ENCODE results near the gene SLC35G4.
"Not testable (repeated sequence)": the region's sequence is repeated elsewhere in the genome, so short reads cannot be mapped to it uniquely, and the experiment has no call there.

The SLC35G4 gene

DNA sequence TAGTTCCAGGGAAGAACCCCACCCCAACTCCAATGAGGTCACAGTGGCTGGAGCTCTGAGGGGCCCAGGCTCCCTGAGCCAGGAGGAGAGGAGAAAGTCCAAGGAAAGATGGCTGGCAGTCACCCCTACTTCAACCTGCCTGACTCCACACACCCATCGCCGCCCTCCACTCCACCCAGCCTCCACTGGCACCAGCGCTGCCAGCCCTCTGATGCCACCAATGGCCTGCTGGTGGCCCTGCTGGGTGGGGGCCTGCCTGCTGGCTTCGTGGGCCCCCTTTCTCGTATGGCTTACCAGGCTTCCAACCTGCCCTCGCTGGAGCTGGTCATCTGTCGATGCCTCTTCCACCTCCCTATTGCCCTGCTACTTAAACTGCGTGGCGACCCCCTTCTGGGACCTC is at the start of gene SLC35G4:
SLC35G4 (plus strand) TSS at position 109 of the 400 bp plus-strand sequence; CDS start at position 109, 0 bp downstream.
- DNase-seq, result not testable (repeated sequence)

GRCh38 chr18:11561293-11561692 is 48.1 kb upstream of the SLC35G4 start:
- DNase-seq, result no peak

- no peak for DNase-seq
These were observed 43.7 kb upstream of the SLC35G4 start for GRCh38 chr18:11565716-11566115.

DNA sequence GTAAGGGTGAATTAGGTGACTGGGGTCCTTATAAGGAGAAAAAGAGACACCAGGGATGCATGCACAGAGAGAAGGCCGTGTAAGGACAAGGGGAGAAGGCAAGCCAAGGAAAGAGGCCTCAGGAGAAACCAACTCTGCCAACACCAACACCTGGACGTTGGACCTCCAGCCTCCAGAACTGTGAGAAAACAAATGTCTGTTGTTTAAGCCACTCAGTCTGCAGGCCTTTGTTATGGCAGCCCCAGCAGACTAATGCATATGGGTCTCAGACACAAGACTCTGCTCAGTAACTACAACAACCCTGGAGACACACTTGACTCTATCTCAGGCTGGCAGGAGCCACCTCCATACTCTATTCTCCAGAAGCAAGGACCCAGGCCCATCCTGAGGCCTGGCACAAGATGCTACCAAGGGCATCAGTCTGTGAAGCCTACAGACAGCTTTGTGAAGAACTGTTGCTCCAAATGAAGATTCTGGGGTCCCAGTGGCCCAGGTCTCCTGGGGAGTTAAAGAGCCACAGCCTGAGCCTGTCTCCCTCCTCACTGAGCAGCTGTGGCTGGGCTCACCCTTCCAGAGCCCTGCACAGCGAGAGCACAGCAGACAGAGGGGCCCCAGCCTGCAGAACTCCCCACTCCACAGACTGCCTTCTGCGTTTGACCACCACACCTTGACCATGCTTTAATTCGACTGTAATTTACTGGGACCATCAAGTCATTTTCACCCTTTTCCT is 43.0 kb upstream of the SLC35G4 start:
- no peak for DNase-seq

DNA sequence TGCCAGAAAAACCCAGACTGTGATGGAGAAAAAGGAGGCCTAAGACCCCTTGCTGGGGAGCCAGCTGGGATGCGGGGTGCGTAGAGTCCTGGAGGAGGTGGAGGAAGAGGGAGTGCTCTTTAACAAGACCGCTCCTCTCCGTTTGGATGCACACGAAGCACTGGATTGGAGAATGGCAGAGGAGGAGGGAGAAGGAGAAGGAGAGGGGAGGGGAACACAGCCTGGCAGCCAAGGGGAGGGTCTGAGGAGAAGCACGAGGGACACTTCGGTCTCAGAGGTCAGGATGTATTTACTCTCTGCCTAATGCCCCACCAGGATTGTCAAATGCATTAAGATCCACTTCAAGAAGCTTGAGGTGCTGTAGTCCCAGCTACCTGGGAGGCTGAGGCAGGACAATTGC is 42.0 kb upstream of the SLC35G4 start:
- DNase-seq, result no peak

- no peak for DNase-seq
These were observed 39.3 kb upstream of the SLC35G4 start for GRCh38 chr18:11570073-11570588.

DNA sequence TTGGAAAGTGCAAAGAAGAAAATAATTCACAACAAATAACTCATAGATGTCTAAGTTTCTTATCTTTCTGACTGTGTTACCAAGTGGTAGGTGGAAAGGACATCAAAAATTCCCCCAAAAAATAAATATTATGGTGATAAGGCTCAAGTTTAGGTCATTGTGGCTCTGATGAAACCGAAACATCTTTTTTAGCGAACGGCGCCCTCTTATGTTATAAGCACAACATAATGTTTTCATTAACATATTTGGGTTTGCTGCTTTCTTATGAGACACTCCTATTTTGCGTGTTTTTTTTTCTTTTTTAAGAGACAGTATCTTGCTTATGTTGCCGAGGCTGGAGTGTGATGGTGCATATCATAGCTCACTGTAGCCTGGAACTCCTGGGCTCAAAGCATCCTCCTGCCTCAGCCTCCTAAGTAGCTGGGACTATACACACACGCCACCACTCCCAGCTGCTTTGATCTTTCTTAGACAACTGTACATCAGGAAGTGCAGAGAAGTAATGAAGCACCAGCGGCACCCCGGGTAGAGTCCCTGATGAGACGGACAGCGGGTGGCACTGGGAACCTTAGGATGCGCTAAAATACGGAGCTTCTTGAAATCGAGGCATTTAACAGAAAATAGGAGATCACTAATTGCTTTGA is 38.5 kb upstream of the SLC35G4 start:
- DNase-seq, result no peak

GRCh38 chr18:11572201-11572600 is 37.2 kb upstream of the SLC35G4 start:
- DNase-seq, result no peak

DNA sequence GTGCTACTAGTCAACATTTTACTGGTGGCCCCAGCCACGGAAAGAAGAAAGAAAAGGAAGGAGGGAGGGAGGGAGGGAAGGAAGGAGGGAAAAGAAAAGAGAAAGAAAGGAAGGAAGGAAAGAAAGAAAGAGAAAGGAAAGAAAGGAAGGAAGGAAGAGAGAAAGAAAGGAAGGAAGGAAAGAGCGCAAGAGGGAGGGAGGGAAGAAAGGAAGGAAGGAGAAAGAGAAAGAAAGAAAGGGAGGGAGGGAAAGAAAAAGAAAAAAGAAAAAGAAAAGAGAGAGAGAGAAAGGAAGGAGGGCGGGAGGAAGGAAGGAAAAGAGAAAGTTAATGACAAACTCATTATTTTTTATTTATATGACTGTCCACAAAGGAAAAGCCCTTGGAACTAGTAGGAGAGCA is 34.9 kb upstream of the SLC35G4 start:
- no peak for DNase-seq

DNA sequence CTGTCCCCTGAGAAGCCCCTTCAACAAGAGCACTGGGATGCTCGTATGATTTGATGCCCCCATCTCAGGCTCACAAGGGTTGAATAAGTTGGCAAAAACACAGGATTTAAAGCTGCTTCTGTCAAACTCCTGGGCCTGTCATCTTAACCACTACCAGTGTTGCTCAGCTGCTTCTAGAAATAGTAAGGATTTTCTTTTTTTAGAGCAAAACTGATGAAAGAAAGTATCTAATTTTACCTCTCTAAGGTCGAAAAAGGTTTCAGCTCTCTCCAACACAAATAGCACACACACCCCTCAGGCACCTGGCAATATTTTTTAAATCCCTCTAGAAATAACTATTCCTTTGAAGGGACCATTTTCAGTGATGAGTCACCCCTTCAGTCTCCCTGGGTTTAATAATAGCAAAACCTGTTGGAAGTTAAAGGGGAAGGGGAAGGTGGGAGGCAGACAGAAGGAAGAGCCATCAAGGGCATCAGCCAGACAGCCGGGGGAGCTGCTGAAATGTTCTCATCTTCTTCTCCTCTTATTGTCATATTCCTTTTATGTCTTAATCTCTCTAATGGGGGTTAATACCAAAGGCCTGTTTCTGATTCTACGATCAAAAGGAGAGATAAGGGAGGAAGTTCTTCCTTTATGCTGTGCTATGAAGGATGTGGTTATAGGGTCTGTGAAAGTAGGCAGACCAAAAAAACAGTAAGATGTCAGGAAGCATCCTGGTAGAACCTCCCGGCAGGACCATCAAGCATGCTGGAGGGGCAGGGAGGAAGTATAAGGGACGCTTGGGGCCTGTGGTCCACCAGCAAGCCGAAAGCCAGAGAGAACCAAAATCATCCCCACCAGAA is 31.9 kb upstream of the SLC35G4 start:
- no peak for DNase-seq

GRCh38 chr18:11578799-11579198 is 30.6 kb upstream of the SLC35G4 start:
- no peak for DNase-seq

GRCh38 chr18:11579916-11580315 is 29.5 kb upstream of the SLC35G4 start:
- DNase-seq, result no peak

- DNase-seq, result no peak
These were observed 28.1 kb upstream of the SLC35G4 start for GRCh38 chr18:11581286-11581685.

DNA sequence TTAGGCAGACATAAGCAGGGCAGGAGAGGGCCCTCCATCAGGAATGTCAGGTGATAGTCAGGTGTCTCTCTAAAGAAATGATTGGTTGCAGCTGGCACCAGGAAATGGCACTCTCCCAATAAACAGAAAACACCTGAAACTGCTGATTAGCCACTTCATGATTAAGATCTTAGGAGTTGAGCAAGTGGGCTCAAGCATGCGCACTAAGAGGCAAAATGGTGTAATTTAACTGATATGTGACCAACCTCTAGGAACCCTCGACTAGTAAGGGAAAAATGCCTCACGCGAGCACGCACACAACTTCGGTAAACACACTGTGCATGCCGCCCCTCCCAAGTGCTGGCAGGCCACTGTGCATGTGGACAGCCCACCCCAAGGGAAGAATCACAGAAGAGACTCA is 23.8 kb upstream of the SLC35G4 start:
- DNase-seq, result no peak

GRCh38 chr18:11586896-11587295 is 22.5 kb upstream of the SLC35G4 start:
- no peak for DNase-seq

GRCh38 chr18:11587432-11587831 is 22.0 kb upstream of the SLC35G4 start:
- no peak for DNase-seq

DNA sequence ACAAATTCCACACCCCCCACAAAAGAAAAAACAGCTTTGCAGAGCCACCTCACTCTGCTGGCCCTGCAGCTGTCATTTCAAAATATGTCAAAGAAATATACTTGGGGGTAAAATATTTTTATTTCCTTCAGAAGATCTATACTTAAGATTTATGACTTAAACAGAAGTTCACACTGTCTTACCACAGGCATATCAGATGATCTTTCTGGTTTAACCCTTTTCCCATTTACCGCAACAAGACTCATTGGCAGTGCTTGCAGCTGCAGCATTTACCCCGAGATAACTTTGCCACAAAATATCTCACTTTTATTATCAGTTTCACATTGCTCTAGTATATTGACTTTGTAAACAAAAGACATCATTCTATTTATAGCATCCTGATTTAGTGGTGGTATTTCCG is 21.6 kb upstream of the SLC35G4 start:
- no peak for DNase-seq

DNA sequence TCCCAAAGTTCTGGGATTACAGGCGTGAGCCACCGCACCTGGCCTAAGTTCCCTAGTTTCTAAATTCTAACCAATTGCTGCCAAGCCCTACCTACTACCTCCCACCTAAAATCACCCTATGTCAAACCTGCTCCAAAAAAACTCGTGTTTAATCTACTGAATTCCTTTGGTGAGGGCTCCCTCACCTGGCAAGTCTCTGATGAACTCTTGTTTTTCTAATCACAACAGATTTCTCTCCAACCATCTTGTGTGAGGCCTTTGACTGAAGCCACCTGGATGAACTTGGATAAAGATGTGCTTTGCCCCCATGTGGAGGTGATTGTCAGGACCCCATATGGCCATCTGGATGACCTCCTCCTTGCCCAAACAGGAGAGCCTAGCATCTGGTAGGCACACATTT is 17.4 kb upstream of the SLC35G4 start:
- DNase-seq, result no peak

GRCh38 chr18:11600321-11600720 is 9.1 kb upstream of the SLC35G4 start:
- DNase-seq, result no peak

- no peak for DNase-seq
These were observed 1.5 kb upstream of the SLC35G4 start for GRCh38 chr18:11607906-11608305.

GRCh38 chr18:11608618-11609017 is 778 bp upstream of the SLC35G4 start:
- not testable (repeated sequence) for DNase-seq

DNA sequence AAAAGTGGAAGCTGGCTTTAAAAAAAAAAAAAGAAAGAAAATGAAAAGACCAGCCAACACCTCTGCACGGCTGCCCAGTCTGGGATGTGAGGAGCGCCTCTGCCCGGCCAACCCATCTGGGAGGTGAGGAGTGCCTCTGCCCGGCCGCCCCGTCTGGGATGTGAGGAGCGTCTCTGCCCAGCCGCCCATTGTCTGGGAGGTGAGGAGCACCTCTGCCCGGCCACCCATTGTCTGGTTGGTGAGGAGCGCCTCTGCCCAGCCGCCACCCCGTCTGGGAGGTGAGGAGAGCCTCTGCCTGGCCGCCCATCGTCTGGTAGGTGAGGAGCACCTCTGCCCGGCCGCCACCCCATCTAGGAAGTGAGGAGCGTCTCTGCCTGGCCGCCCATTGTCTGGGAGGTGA is 3.7 kb downstream of the SLC35G4 start:
- not testable (repeated sequence) for DNase-seq

- DNase-seq, result not testable (repeated sequence)
These were observed 4.2 kb downstream of the SLC35G4 start for GRCh38 chr18:11613611-11614010.
